ENCODE measurements around the gene RIOK1.

DNA sequence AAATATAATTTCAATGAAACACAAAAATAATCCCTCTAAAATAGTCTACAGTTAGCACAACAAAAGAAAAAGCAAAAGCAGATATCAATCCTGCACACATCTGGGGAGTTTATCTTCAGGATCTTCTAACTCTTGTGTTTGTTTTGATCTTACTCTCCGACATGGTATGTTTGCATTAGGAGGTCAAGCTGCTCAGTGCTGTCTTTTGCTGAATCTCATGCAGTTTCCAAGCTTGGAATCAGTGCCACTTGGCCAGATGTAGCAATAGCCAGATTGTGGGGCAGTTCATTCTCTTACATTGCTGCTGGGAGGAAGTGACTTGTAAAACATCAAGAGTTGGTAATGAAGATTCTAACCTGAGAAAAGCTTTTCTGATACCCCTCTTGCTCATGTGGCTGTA, 29.5 kb downstream of the RIOK1 start:
- TF ChIP-seq POLR2A (IDR thresholded peaks at IDR 0.05): no peak
- TF ChIP-seq, protein P1, sequence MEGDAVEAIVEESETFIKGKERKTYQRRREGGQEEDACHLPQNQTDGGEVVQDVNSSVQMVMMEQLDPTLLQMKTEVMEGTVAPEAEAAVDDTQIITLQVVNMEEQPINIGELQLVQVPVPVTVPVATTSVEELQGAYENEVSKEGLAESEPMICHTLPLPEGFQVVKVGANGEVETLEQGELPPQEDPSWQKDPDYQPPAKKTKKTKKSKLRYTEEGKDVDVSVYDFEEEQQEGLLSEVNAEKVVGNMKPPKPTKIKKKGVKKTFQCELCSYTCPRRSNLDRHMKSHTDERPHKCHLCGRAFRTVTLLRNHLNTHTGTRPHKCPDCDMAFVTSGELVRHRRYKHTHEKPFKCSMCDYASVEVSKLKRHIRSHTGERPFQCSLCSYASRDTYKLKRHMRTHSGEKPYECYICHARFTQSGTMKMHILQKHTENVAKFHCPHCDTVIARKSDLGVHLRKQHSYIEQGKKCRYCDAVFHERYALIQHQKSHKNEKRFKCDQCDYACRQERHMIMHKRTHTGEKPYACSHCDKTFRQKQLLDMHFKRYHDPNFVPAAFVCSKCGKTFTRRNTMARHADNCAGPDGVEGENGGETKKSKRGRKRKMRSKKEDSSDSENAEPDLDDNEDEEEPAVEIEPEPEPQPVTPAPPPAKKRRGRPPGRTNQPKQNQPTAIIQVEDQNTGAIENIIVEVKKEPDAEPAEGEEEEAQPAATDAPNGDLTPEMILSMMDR (IDR thresholded peaks at IDR 0.05): no peak
